ENCODE measurements around the gene VWC2.

DNA sequence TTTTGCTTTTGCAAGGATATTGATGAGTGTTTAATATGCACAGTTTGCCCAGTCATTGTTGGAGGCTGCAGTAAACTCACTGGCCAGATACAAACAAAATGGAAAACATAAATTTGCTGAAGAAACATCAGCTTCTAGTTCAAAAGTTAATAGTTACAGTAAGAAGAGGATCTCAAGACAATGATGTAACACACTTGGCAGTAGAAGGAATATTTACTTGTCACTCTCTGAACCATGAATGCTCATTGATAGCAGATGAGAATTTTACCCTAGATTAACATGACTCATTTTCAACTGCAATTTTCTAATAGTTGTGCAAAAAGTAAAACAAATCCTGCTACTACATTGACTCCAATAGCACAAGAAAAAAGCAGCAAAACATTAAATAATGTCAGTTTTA lies 47.7 kb downstream of the VWC2 start:
- TF ChIP-seq TAF1 (IDR thresholded peaks at IDR 0.05; ENCODE audit: borderline replicate concordance, low read depth, low read length) (no peak), YY1 (IDR thresholded peaks at IDR 0.05; ENCODE audit: low read depth) (no peak), FOXM1 (IDR thresholded peaks at IDR 0.05; ENCODE audit: low read depth) (no peak)
- TF ChIP-seq, protein P1, sequence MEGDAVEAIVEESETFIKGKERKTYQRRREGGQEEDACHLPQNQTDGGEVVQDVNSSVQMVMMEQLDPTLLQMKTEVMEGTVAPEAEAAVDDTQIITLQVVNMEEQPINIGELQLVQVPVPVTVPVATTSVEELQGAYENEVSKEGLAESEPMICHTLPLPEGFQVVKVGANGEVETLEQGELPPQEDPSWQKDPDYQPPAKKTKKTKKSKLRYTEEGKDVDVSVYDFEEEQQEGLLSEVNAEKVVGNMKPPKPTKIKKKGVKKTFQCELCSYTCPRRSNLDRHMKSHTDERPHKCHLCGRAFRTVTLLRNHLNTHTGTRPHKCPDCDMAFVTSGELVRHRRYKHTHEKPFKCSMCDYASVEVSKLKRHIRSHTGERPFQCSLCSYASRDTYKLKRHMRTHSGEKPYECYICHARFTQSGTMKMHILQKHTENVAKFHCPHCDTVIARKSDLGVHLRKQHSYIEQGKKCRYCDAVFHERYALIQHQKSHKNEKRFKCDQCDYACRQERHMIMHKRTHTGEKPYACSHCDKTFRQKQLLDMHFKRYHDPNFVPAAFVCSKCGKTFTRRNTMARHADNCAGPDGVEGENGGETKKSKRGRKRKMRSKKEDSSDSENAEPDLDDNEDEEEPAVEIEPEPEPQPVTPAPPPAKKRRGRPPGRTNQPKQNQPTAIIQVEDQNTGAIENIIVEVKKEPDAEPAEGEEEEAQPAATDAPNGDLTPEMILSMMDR (IDR thresholded peaks at IDR 0.05): no peak
